Lower leg skin (tissue), 4 donors: ENCODE measurements around the gene TMC1. TPM values are rescaled to one million over a fixed set of nuclear protein-coding genes. Genes with fewer than 3 reads are reported as not detected.

ENCODE experiments used
- DNase-seq, 2 donors: peaks; one replicate each; pipeline ENCODE4 v3.0.0-alpha.2; 2019; ENCODE audit warnings: low spot score in 2 of 2
- H3K4me3 ChIP-seq: fragments of 200-600 bp; sonication (generic); 2 replicates; pipeline ENCODE4 v1.5.1; 2017; ENCODE audit warnings: mild to moderate bottlenecking, low read depth; ENCODE audit not compliant: poor library complexity, severe bottlenecking
- POLR2A ChIP-seq, 2 donors: fragments of 450-650 bp; IDR thresholded peaks; one replicate each; pipeline ENCODE4 v1.6.1; 2016 to 2017; ENCODE audit warnings: antibody characterized with exemption in 2 of 2, mild to moderate bottlenecking in 1 of 2, moderate library complexity in 1 of 2
- WGBS, 2 donors: methylation state at CpG; one replicate each; pipeline ENCODE4 v1.1.5; 2018; 5-methylcytosine and 5-hydroxymethylcytosine counted together
- intact Hi-C: fragments of 100-400 bp; cut with DNase I; formaldehyde crosslinking; loops from one replicate; pipeline ENCODE4 v1.15.0; 2023; ENCODE audit warnings: low total_unique reads
- total RNA-seq, 4 donors: library from RNA; depleted of rRNA; stranded (reverse); fragments of >200 nt; gene quantifications; one replicate each; pipeline ENCODE4 v1.1.0, GENCODE V29; 2016
- TF ChIP-seq, protein P1 (sequence below), 3 donors: fragments of 450-650 bp; IDR thresholded peaks; one replicate each; pipeline ENCODE4 v1.5.1; 2016; ENCODE audit warnings: antibody characterized with exemption in 3 of 3, mild to moderate bottlenecking in 3 of 3, moderate library complexity in 2 of 3

The TMC1 gene
- total RNA-seq, 4 donors from 2014 or later = 0.13 to 0.46 TPM; not detected in 2

DNA sequence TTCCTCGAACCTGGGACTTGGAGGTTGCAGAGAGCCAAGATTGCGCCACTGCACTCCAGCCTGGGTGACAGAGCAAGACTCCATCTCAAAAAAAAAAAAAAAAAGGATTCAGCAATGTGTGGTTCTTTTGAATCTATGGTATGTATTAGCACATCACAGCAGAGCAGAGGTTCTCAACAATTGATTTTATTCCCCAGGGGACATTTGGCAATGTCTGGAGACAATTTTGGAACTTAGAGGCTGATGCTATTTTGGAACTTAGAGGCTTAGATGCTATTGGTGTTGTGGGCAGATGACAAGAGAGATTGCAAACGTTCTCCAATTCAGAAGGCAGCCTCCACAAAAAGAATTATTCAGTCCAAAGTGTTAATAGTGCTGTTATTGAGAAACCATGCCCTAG is 115.2 kb downstream of the TMC1 start:
- H3K4me3 ChIP-seq = no peak overlapping the region
- intact Hi-C loops = no loop called here
- DNase-seq = no peak
- 60 to 69% methylated on average over 3 of the region's 3 CpGs for whole genome bisulfite sequencing, 2 donors
- TF ChIP-seq, protein P1, sequence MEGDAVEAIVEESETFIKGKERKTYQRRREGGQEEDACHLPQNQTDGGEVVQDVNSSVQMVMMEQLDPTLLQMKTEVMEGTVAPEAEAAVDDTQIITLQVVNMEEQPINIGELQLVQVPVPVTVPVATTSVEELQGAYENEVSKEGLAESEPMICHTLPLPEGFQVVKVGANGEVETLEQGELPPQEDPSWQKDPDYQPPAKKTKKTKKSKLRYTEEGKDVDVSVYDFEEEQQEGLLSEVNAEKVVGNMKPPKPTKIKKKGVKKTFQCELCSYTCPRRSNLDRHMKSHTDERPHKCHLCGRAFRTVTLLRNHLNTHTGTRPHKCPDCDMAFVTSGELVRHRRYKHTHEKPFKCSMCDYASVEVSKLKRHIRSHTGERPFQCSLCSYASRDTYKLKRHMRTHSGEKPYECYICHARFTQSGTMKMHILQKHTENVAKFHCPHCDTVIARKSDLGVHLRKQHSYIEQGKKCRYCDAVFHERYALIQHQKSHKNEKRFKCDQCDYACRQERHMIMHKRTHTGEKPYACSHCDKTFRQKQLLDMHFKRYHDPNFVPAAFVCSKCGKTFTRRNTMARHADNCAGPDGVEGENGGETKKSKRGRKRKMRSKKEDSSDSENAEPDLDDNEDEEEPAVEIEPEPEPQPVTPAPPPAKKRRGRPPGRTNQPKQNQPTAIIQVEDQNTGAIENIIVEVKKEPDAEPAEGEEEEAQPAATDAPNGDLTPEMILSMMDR (IDR thresholded peaks at IDR 0.05) = no peak
- TF ChIP-seq POLR2A (IDR thresholded peaks at IDR 0.05) = no peak

GRCh38 chr9:72643651-72644050 is 122.2 kb downstream of the TMC1 start:
- TF ChIP-seq, protein P1 (IDR thresholded peaks at IDR 0.05) = no peak
- intact Hi-C loops = no loop called here
- no peak for DNase-seq
- H3K4me3 ChIP-seq = no peak overlapping the region

DNA sequence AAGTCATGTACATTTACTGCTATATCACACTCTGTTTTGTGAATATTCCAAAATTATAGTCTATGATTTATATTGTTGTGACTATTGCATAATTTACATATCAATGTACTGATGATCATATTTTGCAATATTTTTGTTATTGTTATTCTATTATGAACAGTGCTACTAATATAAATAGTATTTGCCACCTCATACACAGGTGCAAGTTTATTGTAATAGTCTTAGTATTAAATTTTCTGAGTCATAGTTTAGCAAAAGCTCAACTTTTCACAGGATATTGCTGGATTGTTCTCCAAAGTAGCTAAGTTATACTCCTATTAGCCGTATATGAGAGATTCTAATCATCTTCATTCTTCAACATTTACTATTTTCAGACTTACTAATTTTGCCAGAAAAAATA is 124.7 kb downstream of the TMC1 start:
- WGBS, 2 donors = 75 to 82% methylated on average over 1 of the region's 1 CpG
- intact Hi-C loops = no loop called here
- TF ChIP-seq, protein P1 (IDR thresholded peaks at IDR 0.05) = no peak
- TF ChIP-seq POLR2A (IDR thresholded peaks at IDR 0.05) = no peak
- no peak for DNase-seq
- no peak overlapping the region for H3K4me3 ChIP-seq

DNA sequence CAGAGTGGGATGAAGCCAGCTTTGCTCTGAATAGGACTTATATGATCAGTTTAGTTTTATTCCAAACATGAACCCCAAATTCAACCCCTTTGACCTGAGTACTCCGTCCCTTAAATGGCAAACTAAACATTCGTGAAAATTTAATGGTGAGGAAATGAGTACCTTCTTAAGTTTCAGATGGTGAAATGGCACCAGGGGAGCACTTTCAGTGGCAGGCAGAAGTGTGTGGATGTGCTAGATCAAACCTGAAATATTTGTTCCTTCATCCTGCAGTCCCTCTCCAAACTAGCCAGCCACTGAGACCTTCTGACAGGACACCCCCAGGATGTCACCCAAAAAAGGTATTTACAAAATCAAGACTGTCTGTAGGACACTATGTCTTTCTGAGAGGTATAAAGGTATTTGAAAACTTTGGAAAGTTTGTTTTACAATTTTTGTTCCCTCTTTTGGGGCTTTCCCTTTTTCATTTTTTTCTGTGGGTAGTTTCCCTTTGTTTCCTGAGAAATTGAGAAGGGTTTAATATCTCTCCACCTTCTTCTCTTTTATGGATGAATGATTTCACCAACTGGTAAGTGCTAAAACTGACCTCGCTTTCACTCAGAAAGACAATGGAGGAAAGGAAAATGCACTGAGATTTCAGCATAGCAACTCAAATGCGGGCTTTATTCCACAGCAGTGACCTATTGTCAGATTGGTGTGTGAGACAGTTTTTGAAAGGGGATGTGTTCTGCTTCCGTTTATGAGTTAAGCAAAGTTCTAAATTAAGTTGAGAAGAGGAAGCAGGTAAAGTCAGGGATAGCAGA is 127.1 kb downstream of the TMC1 start:
- TF ChIP-seq POLR2A (IDR thresholded peaks at IDR 0.05) = no peak
- TF ChIP-seq, protein P1 (IDR thresholded peaks at IDR 0.05) = no peak
- WGBS, 2 donors = 58 to 62% methylated on average over 5 of the region's 5 CpGs
- intact Hi-C loops = no loop called here
- no peak for DNase-seq
- H3K4me3 ChIP-seq = no peak overlapping the region

- 18 to 21% methylated on average over 1 of the region's 1 CpG for WGBS, 2 donors
- H3K4me3 ChIP-seq = no peak overlapping the region
- no peak for DNase-seq
- no peak for TF ChIP-seq POLR2A (IDR thresholded peaks at IDR 0.05)
- TF ChIP-seq, protein P1 (IDR thresholded peaks at IDR 0.05) = no peak
- intact Hi-C loops = no loop called here
Measured at GRCh38 chr9:72649127-72649442, 127.7 kb downstream of the TMC1 start.

DNA sequence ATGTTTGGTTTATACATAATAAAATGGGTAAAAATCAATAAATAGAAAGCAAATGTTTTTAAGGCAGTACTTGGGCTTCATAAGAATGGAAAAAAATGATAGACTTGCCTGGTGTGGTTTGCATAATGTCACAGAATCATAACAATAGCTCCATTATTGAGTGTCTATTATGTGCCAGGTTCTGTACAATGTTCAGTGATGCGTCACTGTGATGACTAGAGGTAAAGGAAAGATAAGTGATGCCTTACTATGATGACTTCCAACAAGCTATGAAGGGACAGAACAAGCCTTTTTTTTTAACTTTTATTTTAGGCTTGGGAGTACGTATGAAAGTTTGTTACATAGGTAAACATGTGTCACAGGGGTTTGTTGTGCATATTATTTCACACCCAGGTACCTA is 128.8 kb downstream of the TMC1 start:
- no peak overlapping the region for H3K4me3 ChIP-seq
- intact Hi-C loops = no loop called here
- TF ChIP-seq, protein P1 (IDR thresholded peaks at IDR 0.05) = no peak
- no peak for TF ChIP-seq POLR2A (IDR thresholded peaks at IDR 0.05)
- DNase-seq = no peak
- 81 to 90% methylated on average over 2 of the region's 2 CpGs for WGBS, 2 donors
